GM18498 (cell line): Measurements from ENCODE around the gene DLG2.

ENCODE experiments used
- ATAC-seq: cut with Tn5 transposase; IDR thresholded peaks from one replicate; pipeline ENCODE4 v1.9.1; 2021; ENCODE audit warnings: mild to moderate bottlenecking, moderate library complexity; ENCODE audit not compliant: unreplicated experiment

Gene DLG2

GRCh38 chr11:83583757-83584366 is 2043.3 kb downstream of the DLG2 start:
- peak; percentile 97 for ATAC-seq

GRCh38 chr11:83574519-83574918 is 2052.6 kb downstream of the DLG2 start:
- no peak for ATAC-seq

GRCh38 chr11:83572581-83573496 is 2054.3 kb downstream of the DLG2 start:
- ATAC-seq: no peak

GRCh38 chr11:83571302-83571701 is 2055.8 kb downstream of the DLG2 start:
- ATAC-seq: no peak

GRCh38 chr11:83569134-83569805 is 2057.9 kb downstream of the DLG2 start:
- no peak for ATAC-seq

GRCh38 chr11:83568516-83568915 is 2058.6 kb downstream of the DLG2 start:
- no peak for ATAC-seq

GRCh38 chr11:83566950-83567349 is 2060.2 kb downstream of the DLG2 start:
- no peak for ATAC-seq

- ATAC-seq: no peak
These were observed 2062.3 kb downstream of the DLG2 start for GRCh38 chr11:83564870-83565269.

- no peak for ATAC-seq
These were observed 2068.9 kb downstream of the DLG2 start for GRCh38 chr11:83558281-83558680.

- no peak for ATAC-seq
These were observed 2069.5 kb downstream of the DLG2 start for GRCh38 chr11:83557653-83558052.

GRCh38 chr11:83554876-83555275 is 2072.3 kb downstream of the DLG2 start:
- no peak for ATAC-seq

GRCh38 chr11:83549984-83550667 is 2077.0 kb downstream of the DLG2 start:
- ATAC-seq: no peak

GRCh38 chr11:83546368-83546767 is 2080.8 kb downstream of the DLG2 start:
- ATAC-seq: no peak

GRCh38 chr11:83545494-83546260 is 2081.5 kb downstream of the DLG2 start:
- no peak for ATAC-seq

GRCh38 chr11:83544846-83545245 is 2082.3 kb downstream of the DLG2 start:
- ATAC-seq: no peak

- no peak for ATAC-seq
These were observed 2083.3 kb downstream of the DLG2 start for GRCh38 chr11:83543706-83544439.

- ATAC-seq: no peak
These were observed 2084.3 kb downstream of the DLG2 start for GRCh38 chr11:83542861-83543260.

- ATAC-seq: no peak
These were observed 2086.4 kb downstream of the DLG2 start for GRCh38 chr11:83540728-83541127.

GRCh38 chr11:83540112-83540675 is 2086.9 kb downstream of the DLG2 start:
- ATAC-seq: no peak
